A673 (cell line): Measurements from ENCODE around the gene IARS1. TPM values are rescaled to one million over a fixed set of nuclear protein-coding genes. Genes with fewer than 3 reads are reported as not detected.

Experiments used
- BruUV-seq: library from RNA; stranded (reverse); fragments of 400-500 nt; replicated peaks from 2 replicates; lab custom pipeline; 2021; lab: Mats Ljungman, UMichigan
- CTCF ChIA-PET: fragments of 300-600 bp; sonication (Branson Sonifier 250); formaldehyde crosslinking; loops from one replicate; lab custom pipeline; 2022; ENCODE audit warnings: antibody characterized with exemption; lab: Charles Lee
- POLR2A ChIA-PET: fragments of 300-600 bp; sonication (Branson Sonifier 250); formaldehyde crosslinking; loops from one replicate; lab custom pipeline; 2022; ENCODE audit warnings: antibody characterized with exemption; ENCODE audit not compliant: low non-redundant PET; lab: Charles Lee
- DNase-seq: peaks from one replicate; pipeline ENCODE4 v3.0.0-alpha.2; 2015; ENCODE audit warnings: low spot score
- H3K27ac ChIP-seq: fragments of 200-600 bp; sonication (generic); 2 replicates; pipeline ENCODE4 v1.5.1; 2016; ENCODE audit warnings: mixed run types, low read depth, mild to moderate bottlenecking, mixed read lengths, antibody characterized with exemption, low read length; ENCODE audit not compliant: poor library complexity, severe bottlenecking
- H3K27me3 ChIP-seq: fragments of 200-600 bp; sonication (generic); replicated peaks from 2 replicates; pipeline ENCODE4 v1.6.1; 2017; ENCODE audit warnings: mixed run types, low read depth, mild to moderate bottlenecking, mixed read lengths, antibody characterized with exemption, low read length; ENCODE audit not compliant: insufficient read depth, poor library complexity
- H3K36me3 ChIP-seq: fragments of 200-600 bp; sonication (generic); 2 replicates; pipeline ENCODE4 v1.6.1; 2016; ENCODE audit warnings: mixed run types, mild to moderate bottlenecking, mixed read lengths, antibody characterized with exemption, low read length; ENCODE audit not compliant: insufficient read depth, poor library complexity, severe bottlenecking
- H3K4me1 ChIP-seq: fragments of 200-600 bp; sonication (generic); 2 replicates; pipeline ENCODE4 v1.6.1; 2017; ENCODE audit warnings: mixed run types, mild to moderate bottlenecking, mixed read lengths, antibody characterized with exemption, low read length; ENCODE audit not compliant: insufficient read depth, poor library complexity, severe bottlenecking
- H3K4me3 ChIP-seq: fragments of 200-600 bp; sonication (generic); 2 replicates; pipeline ENCODE4 v1.5.1; 2016; ENCODE audit warnings: low read depth, mixed run types, mild to moderate bottlenecking, mixed read lengths, low read length; ENCODE audit not compliant: poor library complexity, severe bottlenecking
- H3K9me3 ChIP-seq: fragments of 200-600 bp; sonication (generic); 2 replicates; pipeline ENCODE4 v1.6.1; 2016; ENCODE audit warnings: mixed run types, low read depth, mild to moderate bottlenecking, mixed read lengths, antibody characterized with exemption, low read length; ENCODE audit not compliant: poor library complexity, severe bottlenecking
- CTCF ChIP-seq: fragments of 300-800, 200-600 bp; sonication (generic); conservative IDR thresholded peaks from 2 replicates; pipeline ENCODE4 v1.5.1; 2017; ENCODE audit warnings: low read depth, mild to moderate bottlenecking, antibody characterized with exemption, low read length, moderate library complexity, mixed read lengths
- EZH2 ChIP-seq: fragments of 200-600 bp; sonication (generic); IDR thresholded peaks from 2 replicates; pipeline ENCODE4 v1.6.1; 2017; ENCODE audit warnings: borderline replicate concordance, low read depth, mild to moderate bottlenecking, mixed read lengths, antibody characterized with exemption, low read length; ENCODE audit not compliant: poor library complexity, severe bottlenecking
- intact Hi-C: fragments of 100-400 bp; cut with micrococcal nuclease; formaldehyde crosslinking; loops from one replicate; pipeline ENCODE4 v1.10.0; 2022; ENCODE audit not compliant: unreplicated experiment
- total RNA-seq: library from RNA; stranded (reverse); gene quantifications from 2 replicates; pipeline ENCODE4 v1.2.3, GENCODE V29; 2021

IARS1 gene
- total RNA-seq, 1 experiment from 2014 or later: 273 TPM

GRCh38 chr9:92275541-92275940 is 18.0 kb downstream of the IARS1 start:
- intact Hi-C loops: loop anchor here (5.0 kb wide), 1 partner anchor 33 kb away; no protein-coding TSS in a partner anchor
- no TSS peak for BruUV-seq
- CTCF ChIA-PET: no interaction called here
- H3K27me3 ChIP-seq: no peaks in the 10 kb centered on the region
- no peak overlapping the region for H3K4me3 ChIP-seq
- peaks cover 99% of the 10 kb centered on the region for H3K36me3 ChIP-seq
- POLR2A ChIA-PET: no interaction called here
- DNase-seq: no peak
- no peak for TF ChIP-seq CTCF
- TF ChIP-seq EZH2: no peak
- no peak overlapping the region for H3K27ac ChIP-seq
- H3K4me1 ChIP-seq: no peaks in the 10 kb centered on the region
- H3K9me3 ChIP-seq: no peaks in the 10 kb centered on the region

- no peaks in the 10 kb centered on the region for H3K4me1 ChIP-seq
Measured at GRCh38 chr9:92270511-92270910, 23.0 kb downstream of the IARS1 start.

GRCh38 chr9:92266486-92266885 is 27.0 kb downstream of the IARS1 start:
- no peak for TF ChIP-seq EZH2
- no peak for TF ChIP-seq CTCF
- DNase-seq: no peak
- intact Hi-C loops: no loop called here
- Histone ChIP-seq H3K9me3 (no peaks in the 10 kb centered on the region), H3K4me1 (no peaks in the 10 kb centered on the region), H3K4me3 (no peak overlapping the region), H3K36me3 (peaks cover 100% of the 10 kb centered on the region), H3K27ac (no peak overlapping the region), H3K27me3 (no peaks in the 10 kb centered on the region)
- ChIA-PET POLR2A (no interaction called here), CTCF (interaction anchor here (1.5 kb wide), 1 partner anchor 126 kb away, joined by 4 read pairs; no protein-coding TSS in a partner anchor)
- no TSS peak for BruUV-seq

More at GRCh38 chr9:92270511-92270910, 23.0 kb downstream of the IARS1 start:
- CTCF ChIA-PET: no interaction called here
- Histone ChIP-seq H3K9me3 (no peaks in the 10 kb centered on the region), H3K36me3 (peaks cover 99% of the 10 kb centered on the region), H3K27ac (no peak overlapping the region), H3K27me3 (no peaks in the 10 kb centered on the region), H3K4me3 (no peak overlapping the region)
- no peak for DNase-seq
- intact Hi-C loops: no loop called here
- no TSS peak for BruUV-seq
- TF ChIP-seq CTCF (no peak), EZH2 (no peak)
- POLR2A ChIA-PET: no interaction called here
